ENCODE measurements around the gene GPX6.

GPX6 gene

DNA sequence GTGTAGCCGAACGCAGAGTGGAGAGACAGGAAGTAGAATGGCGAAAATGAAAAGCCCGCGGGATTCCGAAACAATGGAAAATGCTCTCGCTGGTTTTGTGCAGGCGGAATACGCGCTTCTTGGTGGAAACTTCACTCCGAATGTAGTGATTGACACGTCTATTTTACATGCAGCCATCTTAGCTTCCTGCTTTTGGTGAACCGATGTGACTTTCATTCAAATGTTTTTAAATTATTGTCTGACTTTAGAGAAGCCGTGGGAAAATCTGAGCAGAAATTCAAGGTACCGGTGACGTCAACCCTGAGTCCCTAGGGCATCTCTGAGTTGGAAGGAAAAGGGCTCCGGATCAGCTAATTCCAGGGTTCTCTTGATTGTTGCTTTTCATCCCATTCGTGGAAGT, 21.5 kb upstream of the GPX6 start:
- DNase-seq (ENCODE audit: low read depth in 1 of 2, low spot score in 1 of 2): no peak
- H3K27ac ChIP-seq (replicated peaks): no peak overlapping the region
- no peak overlapping the region; the same call in 1 of the 2 replicates for H3K4me3 ChIP-seq (replicated peaks; ENCODE audit: insufficient read depth, low read length)
- H3K27me3 ChIP-seq (ENCODE audit: insufficient read depth, poor library complexity, severe bottlenecking): peaks cover 8% of the 10 kb centered on the region
- TF ChIP-seq POLR2AphosphoS5 (IDR thresholded peaks at IDR 0.05; ENCODE audit: low read depth): no peak
- no peak for TF ChIP-seq GABPA (IDR thresholded peaks at IDR 0.05; ENCODE audit: low read depth)
- no peak for TF ChIP-seq REST (IDR thresholded peaks at IDR 0.05; ENCODE audit: insufficient replicate concordance, low read depth)
- no peak for TF ChIP-seq SPI1 (IDR thresholded peaks at IDR 0.05; ENCODE audit: borderline replicate concordance, low read depth)
- TF ChIP-seq, protein P1, sequence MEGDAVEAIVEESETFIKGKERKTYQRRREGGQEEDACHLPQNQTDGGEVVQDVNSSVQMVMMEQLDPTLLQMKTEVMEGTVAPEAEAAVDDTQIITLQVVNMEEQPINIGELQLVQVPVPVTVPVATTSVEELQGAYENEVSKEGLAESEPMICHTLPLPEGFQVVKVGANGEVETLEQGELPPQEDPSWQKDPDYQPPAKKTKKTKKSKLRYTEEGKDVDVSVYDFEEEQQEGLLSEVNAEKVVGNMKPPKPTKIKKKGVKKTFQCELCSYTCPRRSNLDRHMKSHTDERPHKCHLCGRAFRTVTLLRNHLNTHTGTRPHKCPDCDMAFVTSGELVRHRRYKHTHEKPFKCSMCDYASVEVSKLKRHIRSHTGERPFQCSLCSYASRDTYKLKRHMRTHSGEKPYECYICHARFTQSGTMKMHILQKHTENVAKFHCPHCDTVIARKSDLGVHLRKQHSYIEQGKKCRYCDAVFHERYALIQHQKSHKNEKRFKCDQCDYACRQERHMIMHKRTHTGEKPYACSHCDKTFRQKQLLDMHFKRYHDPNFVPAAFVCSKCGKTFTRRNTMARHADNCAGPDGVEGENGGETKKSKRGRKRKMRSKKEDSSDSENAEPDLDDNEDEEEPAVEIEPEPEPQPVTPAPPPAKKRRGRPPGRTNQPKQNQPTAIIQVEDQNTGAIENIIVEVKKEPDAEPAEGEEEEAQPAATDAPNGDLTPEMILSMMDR (IDR thresholded peaks at IDR 0.05; ENCODE audit: insufficient read depth, low read length): no peak

DNA sequence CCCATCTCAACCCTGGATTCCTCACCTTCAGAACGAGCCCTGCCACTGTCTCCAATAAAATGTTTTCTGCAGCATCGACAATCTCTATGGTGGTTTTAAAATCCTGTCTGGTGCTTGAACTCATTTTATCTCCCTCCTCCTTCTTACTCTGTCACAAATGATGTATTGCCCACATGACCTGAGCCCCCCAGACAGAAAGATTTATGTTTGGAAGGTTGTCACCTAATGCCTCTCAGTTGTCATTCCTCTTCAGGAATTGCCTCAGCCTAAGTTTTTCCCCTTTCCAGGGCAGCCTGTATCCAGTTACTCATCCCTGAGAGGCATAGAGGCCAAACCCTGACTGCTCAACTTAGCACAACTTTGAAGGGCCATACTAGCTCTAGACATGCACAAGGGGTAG, 19.3 kb upstream of the GPX6 start:
- H3K4me3 ChIP-seq (replicated peaks; ENCODE audit: insufficient read depth, low read length): no peak overlapping the region
- no peak overlapping the region for H3K27ac ChIP-seq (replicated peaks)
- peaks cover 9% of the 10 kb centered on the region for H3K27me3 ChIP-seq (ENCODE audit: insufficient read depth, poor library complexity, severe bottlenecking)
- TF ChIP-seq POLR2AphosphoS5 (IDR thresholded peaks at IDR 0.05; ENCODE audit: low read depth): no peak
- no peak for TF ChIP-seq REST (IDR thresholded peaks at IDR 0.05; ENCODE audit: insufficient replicate concordance, low read depth)
- no peak for DNase-seq (ENCODE audit: low read depth in 1 of 2, low spot score in 1 of 2)

DNA sequence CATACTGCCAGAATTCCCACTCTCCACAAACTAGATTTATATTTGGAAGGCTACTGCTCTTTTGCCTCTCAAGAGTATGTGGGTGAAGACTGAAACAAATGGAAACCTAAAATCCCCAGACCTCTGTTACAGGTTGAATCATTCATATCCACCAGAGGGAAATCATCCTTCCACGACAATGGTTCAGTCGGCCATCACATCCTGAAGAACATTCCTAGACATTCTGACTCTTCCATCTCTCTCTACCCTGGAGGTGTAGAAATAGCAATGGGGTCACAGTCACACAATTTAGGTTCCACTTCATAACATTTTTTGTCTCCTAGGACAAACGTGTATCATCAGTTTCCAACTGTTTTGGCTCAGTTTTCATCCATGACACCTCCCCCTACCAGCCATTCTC, 18.7 kb upstream of the GPX6 start:
- Histone ChIP-seq H3K27me3 (ENCODE audit: insufficient read depth, poor library complexity, severe bottlenecking) (peaks cover 12% of the 10 kb centered on the region), H3K27ac (replicated peaks) (no peak overlapping the region), H3K4me3 (replicated peaks; ENCODE audit: insufficient read depth, low read length) (no peak overlapping the region)
- DNase-seq (ENCODE audit: low read depth in 1 of 2, low spot score in 1 of 2): no peak
- no peak for TF ChIP-seq POLR2AphosphoS5 (IDR thresholded peaks at IDR 0.05; ENCODE audit: low read depth)
- no peak for TF ChIP-seq GABPA (IDR thresholded peaks at IDR 0.05; ENCODE audit: low read depth)
- no peak for TF ChIP-seq REST (IDR thresholded peaks at IDR 0.05; ENCODE audit: insufficient replicate concordance, low read depth)
- TF ChIP-seq SPI1 (IDR thresholded peaks at IDR 0.05; ENCODE audit: borderline replicate concordance, low read depth): no peak
- TF ChIP-seq, protein P1 (IDR thresholded peaks at IDR 0.05; ENCODE audit: insufficient read depth, low read length): no peak

All from HL-60 (cell line).